WERI-Rb-1 (cell line): ENCODE measurements around the gene TP53BP1.

Source experiments
- DNase-seq: peaks from one replicate; pipeline ENCODE4 v3.0.0-alpha.2; 2020
- H3K27ac ChIP-seq: fragments of 250-450 bp; sonication (Bioruptor Pico); 2 replicates; pipeline ENCODE4 v1.5.1; 2020; ENCODE audit warnings: mild to moderate bottlenecking, moderate library complexity
- H3K27me3 ChIP-seq: fragments of 250-450 bp; sonication (Bioruptor Pico); 2 replicates; pipeline ENCODE4 v1.5.1; 2021; ENCODE audit warnings: mild to moderate bottlenecking, low read depth, moderate library complexity; ENCODE audit not compliant: insufficient read depth, severe bottlenecking
- H3K36me3 ChIP-seq: fragments of 250-450 bp; sonication (Bioruptor Pico); 2 replicates; pipeline ENCODE4 v1.5.1; 2020; ENCODE audit warnings: mild to moderate bottlenecking, moderate library complexity
- H3K4me3 ChIP-seq: 2 replicates; pipeline ENCODE4 v1.5.1; 2011; ENCODE audit warnings: low read depth, mild to moderate bottlenecking, control low read depth, low read length
- H3K9me3 ChIP-seq: fragments of 250-450 bp; sonication (Bioruptor Pico); 2 replicates; pipeline ENCODE4 v1.5.1; 2021; ENCODE audit warnings: mild to moderate bottlenecking, moderate library complexity; ENCODE audit not compliant: severe bottlenecking
- CTCF ChIP-seq: IDR thresholded peaks from 2 replicates; pipeline ENCODE4 v1.5.1; 2011; ENCODE audit warnings: low read depth, mild to moderate bottlenecking, control low read depth, inconsistent platforms, low read length

The TP53BP1 gene

GRCh38 chr15:43517354-43518196, 24.6 kb upstream of the TP53BP1 start, which contains the start of gene MAP1A:
Gene MAP1A (plus strand): TSS chr15:43517608. CDS start chr15:43521474, 3,866 bp downstream.
- Histone ChIP-seq H3K36me3 (peaks cover 22% of the 10 kb centered on the region), H3K27ac (peak within 1 kb of the TSS; percentile 88), H3K9me3 (no peaks in the 10 kb centered on the region), H3K27me3 (no peaks in the 10 kb centered on the region), H3K4me3 (peak within 1 kb of the TSS; percentile 51)
- DNase-seq = peak; percentile 82
- 0 out of 2 replicates have a peak, but pooled peaks have one; percentile 4 for TF ChIP-seq CTCF

GRCh38 chr15:43516801-43517353, 23.9 kb upstream of the TP53BP1 start:
- no peak for DNase-seq
- H3K9me3 ChIP-seq = no peaks in the 10 kb centered on the region
- H3K27me3 ChIP-seq = no peaks in the 10 kb centered on the region
- peak overlapping the region; percentile 88 for H3K27ac ChIP-seq
- peak overlapping the region; percentile 51 for H3K4me3 ChIP-seq
- TF ChIP-seq CTCF = no peak
- H3K36me3 ChIP-seq = peaks cover 15% of the 10 kb centered on the region

- Histone ChIP-seq H3K27ac (peak overlapping the region; percentile 88), H3K27me3 (no peaks in the 10 kb centered on the region), H3K36me3 (peaks cover 8% of the 10 kb centered on the region), H3K9me3 (no peaks in the 10 kb centered on the region), H3K4me3 (no peak overlapping the region)
- no peak for TF ChIP-seq CTCF
- no peak for DNase-seq
Measured at GRCh38 chr15:43516185-43516584, 23.2 kb upstream of the TP53BP1 start.

GRCh38 chr15:43515741-43516140, 22.8 kb upstream of the TP53BP1 start:
- Histone ChIP-seq H3K27ac (no peak overlapping the region), H3K4me3 (no peak overlapping the region), H3K36me3 (peaks cover 4% of the 10 kb centered on the region; the same call in 1 of the 2 replicates), H3K9me3 (no peaks in the 10 kb centered on the region), H3K27me3 (no peaks in the 10 kb centered on the region)
- no peak for TF ChIP-seq CTCF
- no peak for DNase-seq

- Histone ChIP-seq H3K9me3 (no peaks in the 10 kb centered on the region), H3K4me3 (no peak overlapping the region), H3K27me3 (no peaks in the 10 kb centered on the region), H3K36me3 (no peaks in the 10 kb centered on the region), H3K27ac (no peak overlapping the region)
- TF ChIP-seq CTCF = peak; percentile 78
- DNase-seq = peak; percentile 66
Measured at GRCh38 chr15:43514241-43515057, 21.5 kb upstream of the TP53BP1 start.
